Measurements from ENCODE around the gene TIE1. TPM values are rescaled to one million over a fixed set of nuclear protein-coding genes. Genes with fewer than 3 reads are reported as not detected.

Gene TIE1
- total and polyA plus RNA-seq, 9 of the 15 experiments (the other 6 are each of a cell fraction or from before 2014, with no cell fraction given): 0.07 to 0.49 (median 0.14) TPM; not detected in 4

DNA sequence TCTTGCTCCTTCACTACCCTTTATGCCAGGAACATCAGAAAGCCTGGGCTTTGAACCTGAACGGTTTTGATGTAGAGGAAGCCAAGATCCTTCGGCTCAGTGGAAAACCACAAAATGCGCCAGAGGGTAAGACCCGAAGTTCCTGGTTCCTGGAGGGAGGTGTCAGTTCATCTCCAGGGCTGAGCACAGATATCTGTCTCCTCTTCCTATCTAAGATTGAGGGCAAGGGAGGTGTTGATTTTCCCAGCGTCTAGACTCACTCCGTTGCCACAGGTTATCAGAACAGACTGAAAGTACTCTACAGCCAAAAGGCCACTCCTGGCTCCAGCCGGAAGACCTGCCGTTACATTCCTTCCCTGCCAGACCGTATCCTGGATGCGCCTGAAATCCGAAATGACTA is 58.9 kb downstream of the TIE1 start:
- Histone ChIP-seq H3K79me2 (ENCODE audit: control insufficient read depth, insufficient read depth, low read length) (peaks cover 33% of the 10 kb centered on the region), H3K27ac (ENCODE audit: extremely low read depth, low read depth, low read length) (peak overlapping the region; percentile 90), H2AFZ (ENCODE audit: low read depth, low read length) (0 out of 2 replicates have a peak overlapping the region, but pooled peaks have one; percentile 43), H3K36me3 (ENCODE audit: control insufficient read depth, insufficient read depth, low read length) (peaks cover 54% of the 10 kb centered on the region), H3K27me3 (ENCODE audit: control insufficient read depth in 2 of 2, insufficient read depth in 2 of 2, low read length in 2 of 2) (no peaks in the 10 kb centered on the region), H3K9me1 (ENCODE audit: control insufficient read depth, insufficient read depth, low read length) (peaks cover 11% of the 10 kb centered on the region), H3K4me2 (ENCODE audit: insufficient read depth, low read length) (peak overlapping the region; percentile 95), H4K20me1 (replicated peaks; ENCODE audit: control insufficient read depth, insufficient read depth, low read length) (no peaks in the 10 kb centered on the region; the same call in 1 of the 2 replicates), H3K9ac (ENCODE audit: insufficient read depth in 1 of 2, low read depth in 2 of 2, low read length in 2 of 2) (peak overlapping the region; percentile 93 to 99), H3K9me3 (replicated peaks; ENCODE audit: control insufficient read depth, insufficient read depth, low read depth, low read length) (no peaks in the 10 kb centered on the region), H3K4me3 (peak overlapping the region; percentile 83), H3K4me1 (replicated peaks in 1 of 2; ENCODE audit: control insufficient read depth in 2 of 2, insufficient read depth in 2 of 2, low read length in 2 of 2) (peaks cover 25 to 36% of the 10 kb centered on the region in 2 experiments)
- POLR2A ChIA-PET: interaction anchor here (0.6 to 2.9 kb wide), 7 partner anchors 9 to 121 kb away, joined by 3 to 17 read pairs (median 3); partner anchors contain the start of gene ELOVL1
- ATAC-seq: no peak
- intact Hi-C loops (cut with micrococcal nuclease) (loop anchor here (2.0 kb wide), 1 partner anchor 121 kb away; no protein-coding TSS in a partner anchor), in situ Hi-C loops (cut with MboI) (no loop called here)
- no TSS peak for BruUV-seq (replicated peaks)
- peak in 1 of 4 experiments; percentile 36 for DNase-seq (ENCODE audit: extremely low read depth in 1 of 4, low spot score in 3 of 4)
- TF ChIP-seq RAD51 (IDR thresholded peaks at IDR 0.05; ENCODE audit: borderline replicate concordance, low read depth) (no peak), KDM5B (IDR thresholded peaks at IDR 0.05; ENCODE audit: insufficient replicate concordance, low read depth, low read length) (peak; percentile 21)
- CTCF ChIA-PET (ENCODE audit: low intra/inter-chr PET ratio): no interaction called here
- WGBS (ENCODE audit: insufficient coverage, low coverage, missing lambda C conversion rate): 9% methylated on average over 11 of the region's 11 CpGs
- FAIRE-seq: no peak

- H3K9ac ChIP-seq (ENCODE audit: insufficient read depth in 1 of 2, low read depth in 2 of 2, low read length in 2 of 2): peak overlapping the region; percentile 93 to 99
- intact Hi-C loops (cut with micrococcal nuclease): no loop called here
- peaks cover 63% of the 10 kb centered on the region for H3K36me3 ChIP-seq (ENCODE audit: control insufficient read depth, insufficient read depth, low read length)
- no peaks in the 10 kb centered on the region for H3K27me3 ChIP-seq (ENCODE audit: control insufficient read depth in 2 of 2, insufficient read depth in 2 of 2, low read length in 2 of 2)
- DNase-seq (ENCODE audit: extremely low read depth in 1 of 4, low spot score in 3 of 4) (peak in 1 of 4 experiments; percentile 51), FAIRE-seq (peak; percentile 48), ATAC-seq (no peak)
- no peaks in the 10 kb centered on the region for H3K9me3 ChIP-seq (replicated peaks; ENCODE audit: control insufficient read depth, insufficient read depth, low read depth, low read length)
- H3K4me3 ChIP-seq: peak overlapping the region; percentile 83
- H3K4me2 ChIP-seq (ENCODE audit: insufficient read depth, low read length): peak overlapping the region; percentile 95
- in situ Hi-C loops (cut with MboI): no loop called here
- BruUV-seq (replicated peaks): no TSS peak
- H3K4me1 ChIP-seq (replicated peaks in 1 of 2; ENCODE audit: control insufficient read depth in 2 of 2, insufficient read depth in 2 of 2, low read length in 2 of 2): peaks cover 28 to 39% of the 10 kb centered on the region in 2 experiments
- H4K20me1 ChIP-seq (replicated peaks; ENCODE audit: control insufficient read depth, insufficient read depth, low read length): peaks cover 7% of the 10 kb centered on the region; the same call in 1 of the 2 replicates
- POLR2A ChIA-PET: interaction anchor here (0.6 to 2.9 kb wide), 6 partner anchors 8 to 672 kb away, joined by 3 to 17 read pairs (median 4); partner anchors contain the start of genes ELOVL1 and MED8
- H3K9me1 ChIP-seq (ENCODE audit: control insufficient read depth, insufficient read depth, low read length): peaks cover 15% of the 10 kb centered on the region
- 30% methylated on average over 4 of the region's 4 CpGs for WGBS (ENCODE audit: insufficient coverage, low coverage, missing lambda C conversion rate)
- peaks cover 38% of the 10 kb centered on the region for H3K79me2 ChIP-seq (ENCODE audit: control insufficient read depth, insufficient read depth, low read length)
- peak overlapping the region; percentile 33; the same call in 2 of the 3 replicates for H3K27ac ChIP-seq (ENCODE audit: extremely low read depth, low read depth, low read length)
- no peak overlapping the region for H2AFZ ChIP-seq (ENCODE audit: low read depth, low read length)
- CTCF ChIA-PET (ENCODE audit: low intra/inter-chr PET ratio): no interaction called here
- TF ChIP-seq YY1 (IDR thresholded peaks at IDR 0.05; ENCODE audit: borderline replicate concordance in 1 of 3, control insufficient read depth in 1 of 3, extremely low read depth in 1 of 3, insufficient read depth in 3 of 3, insufficient read length in 1 of 3, insufficient replicate concordance in 2 of 3, low read depth in 1 of 3, low read length in 2 of 3) (peak in 1 of 3 experiments; percentile 22), U2AF2 (optimal IDR thresholded peaks at IDR 0.05; ENCODE audit: low read depth, low read length) (no peak), SRSF3 (IDR thresholded peaks at IDR 0.05; ENCODE audit: insufficient read depth, low read length) (no peak), NR2C1 (IDR thresholded peaks at IDR 0.05) (no peak), NR2C1 (tag; IDR thresholded peaks at IDR 0.05) (no peak), PYGO2 (tag; IDR thresholded peaks at IDR 0.05) (no peak), RCOR1 (IDR thresholded peaks at IDR 0.05; ENCODE audit: borderline replicate concordance in 1 of 2, low read depth in 2 of 2, low read length in 2 of 2) (no peak), PHTF2 (CRISPR knock-in tag; IDR thresholded peaks at IDR 0.05) (no peak), FOXK2 (conservative IDR thresholded peaks at IDR 0.05 in 1 of 2, IDR thresholded peaks at IDR 0.05 in 1 of 2; ENCODE audit: low read depth in 2 of 2) (no peak), ZNF274 (IDR thresholded peaks at IDR 0.05; ENCODE audit: borderline replicate concordance, low read depth, low read length) (no peak), ZNF253 (CRISPR knock-in tag; conservative IDR thresholded peaks at IDR 0.05) (no peak), ZNF24 (IDR thresholded peaks at IDR 0.05) (no peak), ZKSCAN1 (IDR thresholded peaks at IDR 0.05; ENCODE audit: low read depth, low read length) (peak; percentile 16; the same call in 1 of the 2 replicates)
These were observed 59.8 kb downstream of the TIE1 start for GRCh38 chr1:43360616-43361015.
